Measurements from ENCODE around the gene TBC1D24. TPM values are rescaled to one million over a fixed set of nuclear protein-coding genes. Genes with fewer than 3 reads are reported as not detected.
"Not testable (repeated sequence)": the region's sequence is repeated elsewhere in the genome, so short reads cannot be mapped to it uniquely, and the experiment has no call there.

TBC1D24 gene
- polyA plus RNA-seq, 1 of the 3 experiments (the other 2 are of a cell fraction), result 6.7 TPM

GRCh38 chr16:2432801-2433505, 42.0 kb upstream of the TBC1D24 start:
- TF ChIP-seq ZBTB33 (IDR thresholded peaks at IDR 0.05; ENCODE audit: borderline replicate concordance, low read depth) (no peak), RFX5 (IDR thresholded peaks at IDR 0.05; ENCODE audit: low read length) (no peak), ELF1 (IDR thresholded peaks at IDR 0.05) (no peak), MEF2A (IDR thresholded peaks at IDR 0.05; ENCODE audit: borderline replicate concordance, low read depth) (no peak), FOXJ3 (CRISPR knock-in tag; IDR thresholded peaks at IDR 0.05) (no peak), SIN3A (IDR thresholded peaks at IDR 0.05; ENCODE audit: borderline replicate concordance, low read depth, low read length) (no peak), MXI1 (IDR thresholded peaks at IDR 0.05; ENCODE audit: low read depth, low read length) (no peak), FOXM1 (IDR thresholded peaks at IDR 0.05; ENCODE audit: low read depth) (no peak)
- peaks cover 12% of the 10 kb centered on the region; the same call in 1 of the 2 replicates for H4K20me1 ChIP-seq (ENCODE audit: insufficient read depth)
- peaks cover 65% of the 10 kb centered on the region for H3K79me2 ChIP-seq (ENCODE audit: insufficient read depth)

GRCh38 chr16:2435236-2435635, 39.7 kb upstream of the TBC1D24 start:
- Histone ChIP-seq H3K36me3 (replicated peaks in 1 of 2; ENCODE audit: control insufficient read depth in 1 of 2, insufficient read depth in 2 of 2, low read length in 1 of 2) (peaks cover 42 to 45% of the 10 kb centered on the region in 2 experiments), H3K79me2 (ENCODE audit: insufficient read depth) (peaks cover 56% of the 10 kb centered on the region), H4K20me1 (ENCODE audit: insufficient read depth) (peaks cover 12% of the 10 kb centered on the region; the same call in 1 of the 2 replicates)
- H3F3A ChIP-seq (replicated peaks; ENCODE audit: insufficient read depth); H3K27ac ChIP-seq (ENCODE audit: low read depth in 2 of 2, low read length in 1 of 2); H3K4me3 ChIP-seq (ENCODE audit: low read depth in 2 of 2, low read length in 1 of 2); DNase-seq; H3K9ac ChIP-seq; H2AFZ ChIP-seq (ENCODE audit: low read depth); H3K9me3 ChIP-seq; H3K27me3 ChIP-seq (ENCODE audit: insufficient read depth); H3K4me2 ChIP-seq; H3K9me2 ChIP-seq; H3K4me1 ChIP-seq (ENCODE audit: control insufficient read depth in 1 of 2, insufficient read depth in 2 of 2, low read depth in 1 of 2, low read length in 1 of 2); POLR2A ChIA-PET: not testable (repeated sequence)
- 97% methylated on average over 4 of the region's 4 CpGs for WGBS (ENCODE audit: low lambda C conversion rate)
- CTCF ChIA-PET, result interaction anchor here (0.7 to 2.2 kb wide), 3 partner anchors 39 to 95 kb away, joined by 3 to 8 read pairs (median 3); partner anchors contain the start of gene ABCA3

More at GRCh38 chr16:2432801-2433505, 42.0 kb upstream of the TBC1D24 start:
- Histone ChIP-seq H2AFZ (ENCODE audit: low read depth) (no peak overlapping the region), H3K9me2 (no peaks in the 10 kb centered on the region), H3K9ac (no peak overlapping the region), H3K27ac (ENCODE audit: low read depth in 2 of 2, low read length in 1 of 2) (no peak overlapping the region), H3K4me1 (ENCODE audit: control insufficient read depth in 1 of 2, insufficient read depth in 2 of 2, low read depth in 1 of 2, low read length in 1 of 2) (peaks cover 10 to 19% of the 10 kb centered on the region in 2 experiments), H3K9me3 (no peaks in the 10 kb centered on the region), H3K27me3 (ENCODE audit: insufficient read depth) (no peaks in the 10 kb centered on the region), H3F3A (replicated peaks; ENCODE audit: insufficient read depth) (peaks cover 3% of the 10 kb centered on the region), H3K4me2 (no peak overlapping the region), H3K4me3 (ENCODE audit: low read depth in 2 of 2, low read length in 1 of 2) (no peak overlapping the region), H3K36me3 (replicated peaks in 1 of 2; ENCODE audit: control insufficient read depth in 1 of 2, insufficient read depth in 2 of 2, low read length in 1 of 2) (peaks cover 29% of the 10 kb centered on the region in 2 experiments)
- DNase-seq, result no peak
- 99% methylated on average over 15 of the region's 15 CpGs for WGBS (ENCODE audit: low lambda C conversion rate)
- CTCF ChIA-PET, result interaction anchor here (0.9 to 1.4 kb wide), 2 partner anchors 52 to 93 kb away, joined by 3 to 4 read pairs; partner anchors contain the start of gene ABCA3
- POLR2A ChIA-PET, result no interaction called here

- Histone ChIP-seq H3K36me3 (replicated peaks in 1 of 2; ENCODE audit: control insufficient read depth in 1 of 2, insufficient read depth in 2 of 2, low read length in 1 of 2) (peaks cover 42 to 47% of the 10 kb centered on the region in 2 experiments), H3K9me2 (no peaks in the 10 kb centered on the region), H3K27me3 (ENCODE audit: insufficient read depth) (no peaks in the 10 kb centered on the region), H3K27ac (ENCODE audit: low read depth in 2 of 2, low read length in 1 of 2) (no peak overlapping the region), H3K9me3 (no peaks in the 10 kb centered on the region), H3K9ac (no peak overlapping the region), H3K4me1 (ENCODE audit: control insufficient read depth in 1 of 2, insufficient read depth in 2 of 2, low read depth in 1 of 2, low read length in 1 of 2) (peaks cover 0 to 2% of the 10 kb centered on the region in 2 experiments; a peak in 3 of 4 replicates), H3F3A (replicated peaks; ENCODE audit: insufficient read depth) (peaks cover 3% of the 10 kb centered on the region), H2AFZ (ENCODE audit: low read depth) (no peak overlapping the region), H3K4me3 (ENCODE audit: low read depth in 2 of 2, low read length in 1 of 2) (no peak overlapping the region), H3K4me2 (no peak overlapping the region), H4K20me1 (ENCODE audit: insufficient read depth) (peaks cover 6% of the 10 kb centered on the region; the same call in 1 of the 2 replicates), H3K79me2 (ENCODE audit: insufficient read depth) (peaks cover 48% of the 10 kb centered on the region)
- ChIA-PET CTCF (interaction anchor here (0.7 to 2.2 kb wide), 3 partner anchors 13 to 96 kb away, joined by 3 to 8 read pairs (median 6); partner anchors contain the start of gene ABCA3), POLR2A (no interaction called here)
- TF ChIP-seq EP300 (IDR thresholded peaks at IDR 0.05; ENCODE audit: borderline replicate concordance in 1 of 2, low read depth in 1 of 2, low read length in 1 of 2) (no peak), USF2 (IDR thresholded peaks at IDR 0.05; ENCODE audit: borderline replicate concordance, low read depth, low read length) (no peak), JUND (IDR thresholded peaks at IDR 0.05) (no peak), REST (IDR thresholded peaks at IDR 0.05; ENCODE audit: low read depth, low read length) (no peak), MEF2A (IDR thresholded peaks at IDR 0.05; ENCODE audit: borderline replicate concordance, low read depth) (no peak), NFIC (IDR thresholded peaks at IDR 0.05; ENCODE audit: borderline replicate concordance) (no peak), RCOR1 (IDR thresholded peaks at IDR 0.05; ENCODE audit: low read length) (no peak)
- DNase-seq, result no peak
- 91% methylated on average over 4 of the region's 9 CpGs for WGBS (ENCODE audit: low lambda C conversion rate)
Observed at GRCh38 chr16:2436110-2436509, 38.8 kb upstream of the TBC1D24 start.
